ENCODE results near the gene HOXD13. TPM values are rescaled to one million over a fixed set of nuclear protein-coding genes. Genes with fewer than 3 reads are reported as not detected.

The HOXD13 gene
- total and polyA plus RNA-seq, 2 of the 13 experiments (the other 11 are each of a cell fraction or from before 2014, with no cell fraction given): not detected

- no peak for TF ChIP-seq LBX2 (CRISPR knock-in tag; IDR thresholded peaks at IDR 0.05; ENCODE audit: borderline replicate concordance)
- peak; percentile 57 for TF ChIP-seq FOXA3 (CRISPR knock-in tag; IDR thresholded peaks at IDR 0.05)
- TF ChIP-seq ZNF503 (CRISPR knock-in tag; IDR thresholded peaks at IDR 0.05): no peak
- peak; percentile 63; the same call in 1 of the 2 replicates for TF ChIP-seq ZNF225 (CRISPR knock-in tag; IDR thresholded peaks at IDR 0.05)
- TF ChIP-seq TFDP1 (CRISPR knock-in tag; IDR thresholded peaks at IDR 0.05; ENCODE audit: borderline replicate concordance): peak; percentile 35; the same call in 1 of the 2 replicates
- TF ChIP-seq ZNF674 (CRISPR knock-in tag; IDR thresholded peaks at IDR 0.05; ENCODE audit: low read depth): 0 out of 2 replicates have a peak, but pooled peaks have one; percentile 75
- TF ChIP-seq BCL6 (CRISPR knock-in tag; IDR thresholded peaks at IDR 0.05): peak; percentile 61
- 0 out of 2 replicates have a peak, but pooled peaks have one; percentile 12 for TF ChIP-seq ZNF281 (CRISPR knock-in tag; IDR thresholded peaks at IDR 0.05; ENCODE audit: borderline replicate concordance)
- TF ChIP-seq CBX1 (IDR thresholded peaks at IDR 0.05; ENCODE audit: low read depth): peak; percentile 25
- TF ChIP-seq TFDP2 (CRISPR knock-in tag; IDR thresholded peaks at IDR 0.05): 0 out of 2 replicates have a peak, but pooled peaks have one; percentile 38
- TF ChIP-seq AHR (CRISPR knock-in tag; IDR thresholded peaks at IDR 0.05): peak; percentile 83; the same call in 1 of the 2 replicates
- peak; percentile 79 for TF ChIP-seq RXRA (CRISPR knock-in tag; IDR thresholded peaks at IDR 0.05)
- TF ChIP-seq STAT6 (CRISPR knock-in tag; IDR thresholded peaks at IDR 0.05; ENCODE audit: borderline replicate concordance): no peak
- no peak for TF ChIP-seq MAZ (IDR thresholded peaks at IDR 0.05; ENCODE audit: borderline replicate concordance, low read depth, low read length)
- peak; percentile 82 for TF ChIP-seq MAZ (CRISPR knock-in tag; IDR thresholded peaks at IDR 0.05; ENCODE audit: low read depth)
Measured at GRCh38 chr2:176096986-176097819, 4.7 kb downstream of the HOXD13 start (continued).

Data from HepG2 (cell line).